ENCODE data around the gene CADPS2. TPM values are rescaled to one million over a fixed set of nuclear protein-coding genes. Genes with fewer than 3 reads are reported as not detected.

Gene CADPS2
- total and polyA plus RNA-seq, 2 donors (not counting 1 experiment from before 2014, with no cell fraction given), result 11.5 to 32.2 TPM

DNA sequence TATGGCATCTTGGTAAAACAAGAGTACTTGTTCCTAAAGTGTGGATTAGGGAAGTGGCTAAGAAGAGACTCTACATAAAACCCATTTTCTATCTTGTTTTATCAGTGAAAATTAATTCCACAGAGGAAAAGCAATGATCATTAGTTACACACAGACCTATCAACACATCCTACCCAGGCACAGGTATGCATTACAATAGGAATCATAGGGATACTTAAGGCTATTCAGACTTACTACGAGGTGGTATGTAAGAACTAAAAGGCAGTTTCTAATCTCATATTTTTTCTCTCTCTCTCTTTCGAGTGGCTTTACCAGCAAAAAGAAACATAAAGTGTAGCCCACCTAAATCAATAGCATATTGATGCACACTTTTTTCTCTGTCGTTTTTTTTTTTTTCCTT, 415.4 kb downstream of the CADPS2 start:
- no peak overlapping the region for H3K4me3 ChIP-seq (replicated peaks in 1 of 4; ENCODE audit: control extremely low read depth in 1 of 4, insufficient read depth in 1 of 4, low read depth in 3 of 4, low read length in 4 of 4)
- no peak overlapping the region for H3K9ac ChIP-seq (ENCODE audit: insufficient read depth, low read length)
- H3K4me2 ChIP-seq (ENCODE audit: extremely low read depth, insufficient read depth, low read length), result no peak overlapping the region
- H4K20me1 ChIP-seq (ENCODE audit: control insufficient read depth, extremely low read depth, insufficient read depth, low read length), result no peaks in the 10 kb centered on the region
- H3K79me2 ChIP-seq (ENCODE audit: control insufficient read depth, insufficient read depth, low read length), result no peaks in the 10 kb centered on the region
- no peaks in the 10 kb centered on the region for H3K4me1 ChIP-seq (ENCODE audit: control insufficient read depth, extremely low read depth, insufficient read depth, low read length)
- no peaks in the 10 kb centered on the region for H3K27me3 ChIP-seq (ENCODE audit: control insufficient read depth, insufficient read depth, low read length)
- no peak overlapping the region for H2AFZ ChIP-seq (ENCODE audit: low read length)
- H3K9me3 ChIP-seq (ENCODE audit: control insufficient read depth, insufficient read depth, low read depth, low read length), result no peaks in the 10 kb centered on the region
- H3K36me3 ChIP-seq (ENCODE audit: control insufficient read depth, insufficient read depth, low read length), result no peaks in the 10 kb centered on the region
- H3K27ac ChIP-seq (ENCODE audit: insufficient read depth, low read length), result no peak overlapping the region
- DNase-seq (ENCODE audit: low read depth in 2 of 2), result no peak
- TF ChIP-seq, protein P1, sequence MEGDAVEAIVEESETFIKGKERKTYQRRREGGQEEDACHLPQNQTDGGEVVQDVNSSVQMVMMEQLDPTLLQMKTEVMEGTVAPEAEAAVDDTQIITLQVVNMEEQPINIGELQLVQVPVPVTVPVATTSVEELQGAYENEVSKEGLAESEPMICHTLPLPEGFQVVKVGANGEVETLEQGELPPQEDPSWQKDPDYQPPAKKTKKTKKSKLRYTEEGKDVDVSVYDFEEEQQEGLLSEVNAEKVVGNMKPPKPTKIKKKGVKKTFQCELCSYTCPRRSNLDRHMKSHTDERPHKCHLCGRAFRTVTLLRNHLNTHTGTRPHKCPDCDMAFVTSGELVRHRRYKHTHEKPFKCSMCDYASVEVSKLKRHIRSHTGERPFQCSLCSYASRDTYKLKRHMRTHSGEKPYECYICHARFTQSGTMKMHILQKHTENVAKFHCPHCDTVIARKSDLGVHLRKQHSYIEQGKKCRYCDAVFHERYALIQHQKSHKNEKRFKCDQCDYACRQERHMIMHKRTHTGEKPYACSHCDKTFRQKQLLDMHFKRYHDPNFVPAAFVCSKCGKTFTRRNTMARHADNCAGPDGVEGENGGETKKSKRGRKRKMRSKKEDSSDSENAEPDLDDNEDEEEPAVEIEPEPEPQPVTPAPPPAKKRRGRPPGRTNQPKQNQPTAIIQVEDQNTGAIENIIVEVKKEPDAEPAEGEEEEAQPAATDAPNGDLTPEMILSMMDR (conservative IDR thresholded peaks at IDR 0.05 in 1 of 2, IDR thresholded peaks at IDR 0.05 in 1 of 2; ENCODE audit: low read depth in 1 of 2, low read length in 2 of 2), result no peak
- no peak for TF ChIP-seq EZH2 (IDR thresholded peaks at IDR 0.05; ENCODE audit: low read length, missing control alignments)

DNA sequence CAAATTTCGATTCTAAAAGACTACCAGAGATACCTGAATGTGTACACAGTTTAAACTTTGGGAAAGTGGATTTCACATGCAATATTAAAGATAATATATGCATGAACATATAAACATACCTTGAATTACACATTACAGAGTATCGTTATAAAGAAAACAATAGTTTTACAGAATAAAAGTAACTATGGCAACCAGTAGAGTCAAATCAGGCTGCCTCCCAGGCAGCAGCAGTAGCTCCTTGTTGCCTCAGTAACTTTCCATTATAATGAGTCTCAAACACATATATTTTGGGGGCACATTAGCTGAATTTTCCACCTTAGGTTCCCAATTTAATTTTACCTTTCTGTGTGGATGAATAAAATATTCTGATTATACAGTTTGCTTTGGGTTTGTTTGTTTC, 417.3 kb downstream of the CADPS2 start:
- Histone ChIP-seq H3K79me2 (ENCODE audit: control insufficient read depth, insufficient read depth, low read length) (no peaks in the 10 kb centered on the region), H3K4me1 (ENCODE audit: control insufficient read depth, extremely low read depth, insufficient read depth, low read length) (no peaks in the 10 kb centered on the region), H3K4me3 (replicated peaks in 1 of 4; ENCODE audit: control extremely low read depth in 1 of 4, insufficient read depth in 1 of 4, low read depth in 3 of 4, low read length in 4 of 4) (no peak overlapping the region), H3K27ac (ENCODE audit: insufficient read depth, low read length) (no peak overlapping the region), H3K4me2 (ENCODE audit: extremely low read depth, insufficient read depth, low read length) (no peak overlapping the region), H3K9ac (ENCODE audit: insufficient read depth, low read length) (no peak overlapping the region), H3K27me3 (ENCODE audit: control insufficient read depth, insufficient read depth, low read length) (no peaks in the 10 kb centered on the region), H3K36me3 (ENCODE audit: control insufficient read depth, insufficient read depth, low read length) (no peaks in the 10 kb centered on the region), H3K9me3 (ENCODE audit: control insufficient read depth, insufficient read depth, low read depth, low read length) (no peaks in the 10 kb centered on the region), H2AFZ (ENCODE audit: low read length) (no peak overlapping the region), H4K20me1 (ENCODE audit: control insufficient read depth, extremely low read depth, insufficient read depth, low read length) (no peaks in the 10 kb centered on the region)
- no peak for DNase-seq (ENCODE audit: low read depth in 2 of 2)
- TF ChIP-seq EZH2 (IDR thresholded peaks at IDR 0.05; ENCODE audit: low read length, missing control alignments), result no peak
- TF ChIP-seq, protein P1 (conservative IDR thresholded peaks at IDR 0.05 in 1 of 2, IDR thresholded peaks at IDR 0.05 in 1 of 2; ENCODE audit: low read depth in 1 of 2, low read length in 2 of 2), result no peak

DNA sequence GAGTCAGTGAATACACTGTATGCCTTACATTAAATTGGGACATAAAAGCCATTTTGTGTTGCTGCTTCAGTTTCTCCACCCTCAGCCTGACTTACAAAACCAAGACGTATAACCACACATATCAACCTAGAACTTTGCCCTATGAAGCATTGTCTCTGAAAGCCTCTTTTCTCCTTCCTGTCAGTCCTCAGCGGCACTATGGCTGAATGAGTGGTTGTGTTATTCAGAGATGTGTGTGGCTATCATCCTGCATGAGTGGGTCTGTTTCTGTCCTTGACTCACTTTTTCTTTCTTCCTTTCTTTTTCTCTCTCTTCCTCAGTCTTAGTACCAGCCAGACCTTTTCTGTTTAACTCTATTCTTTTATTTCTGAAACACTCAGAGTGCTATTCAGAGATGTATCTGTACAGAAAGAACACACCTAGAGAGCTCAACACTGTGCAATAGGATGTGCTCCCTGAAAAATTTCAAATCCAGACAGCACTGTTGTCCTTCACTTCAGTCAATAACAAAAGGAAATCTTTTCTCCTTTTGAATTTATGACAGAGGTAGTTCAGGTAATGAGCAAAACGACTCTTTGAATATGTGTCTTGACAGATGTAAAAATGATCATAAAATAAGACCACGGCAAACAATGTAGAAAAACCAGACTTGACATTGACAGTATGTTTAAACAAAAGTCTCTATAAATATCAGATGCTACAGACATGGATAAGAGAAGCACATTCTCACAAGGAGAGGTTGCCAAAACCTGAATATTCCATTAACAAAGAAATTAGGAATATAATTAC, 418.4 kb downstream of the CADPS2 start:
- no peak overlapping the region for H3K4me3 ChIP-seq (replicated peaks in 1 of 4; ENCODE audit: control extremely low read depth in 1 of 4, insufficient read depth in 1 of 4, low read depth in 3 of 4, low read length in 4 of 4)
- no peak overlapping the region for H3K4me2 ChIP-seq (ENCODE audit: extremely low read depth, insufficient read depth, low read length)
- H3K27me3 ChIP-seq (ENCODE audit: control insufficient read depth, insufficient read depth, low read length), result no peaks in the 10 kb centered on the region
- no peaks in the 10 kb centered on the region for H4K20me1 ChIP-seq (ENCODE audit: control insufficient read depth, extremely low read depth, insufficient read depth, low read length)
- no peak overlapping the region for H3K27ac ChIP-seq (ENCODE audit: insufficient read depth, low read length)
- TF ChIP-seq EZH2 (IDR thresholded peaks at IDR 0.05; ENCODE audit: low read length, missing control alignments), result no peak
- TF ChIP-seq, protein P1 (conservative IDR thresholded peaks at IDR 0.05 in 1 of 2, IDR thresholded peaks at IDR 0.05 in 1 of 2; ENCODE audit: low read depth in 1 of 2, low read length in 2 of 2), result no peak
- H3K9ac ChIP-seq (ENCODE audit: insufficient read depth, low read length), result no peak overlapping the region
- H3K4me1 ChIP-seq (ENCODE audit: control insufficient read depth, extremely low read depth, insufficient read depth, low read length), result no peaks in the 10 kb centered on the region
- no peak for DNase-seq (ENCODE audit: low read depth in 2 of 2)
- H3K79me2 ChIP-seq (ENCODE audit: control insufficient read depth, insufficient read depth, low read length), result no peaks in the 10 kb centered on the region
- no peaks in the 10 kb centered on the region for H3K9me3 ChIP-seq (ENCODE audit: control insufficient read depth, insufficient read depth, low read depth, low read length)
- no peaks in the 10 kb centered on the region for H3K36me3 ChIP-seq (ENCODE audit: control insufficient read depth, insufficient read depth, low read length)
- no peak overlapping the region for H2AFZ ChIP-seq (ENCODE audit: low read length)
